Spinal cord (tissue), 10 donors: ENCODE results near the gene BDKRB2. TPM values are rescaled to one million over a fixed set of nuclear protein-coding genes. Genes with fewer than 3 reads are reported as not detected.
A peak's percentile ranks its signal among the peaks of the same experiment; 100 is the strongest.

Experiments used
- DNase-seq, 6 donors: peaks; one replicate each; pipeline versions ENCODE4 v3.0.0 to v3.0.0-alpha.2; 2013 to 2015; ENCODE audit warnings: low spot score in 6 of 6, low read depth in 4 of 6
- H3K27ac ChIP-seq: one replicate; pipeline ENCODE4 v1.5.1; 2013; ENCODE audit warnings: low read depth, low read length, control low read depth
- H3K27me3 ChIP-seq: one replicate; pipeline ENCODE4 v1.6.1; 2013; ENCODE audit warnings: low read length; ENCODE audit not compliant: control insufficient read depth, insufficient read depth
- H3K36me3 ChIP-seq: one replicate; pipeline ENCODE4 v1.6.1; 2013; ENCODE audit warnings: low read length; ENCODE audit not compliant: control insufficient read depth, insufficient read depth
- H3K4me1 ChIP-seq: one replicate; pipeline ENCODE4 v1.6.1; 2013; ENCODE audit warnings: low read length; ENCODE audit not compliant: control insufficient read depth, insufficient read depth
- H3K4me3 ChIP-seq: one replicate; pipeline ENCODE4 v1.5.1; 2013; ENCODE audit warnings: low read depth, low read length, control low read depth
- H3K9me3 ChIP-seq: one replicate; pipeline ENCODE4 v1.6.1; 2013; ENCODE audit warnings: low read length; ENCODE audit not compliant: control insufficient read depth, insufficient read depth
- WGBS: methylation state at CpG from one replicate; pipeline ENCODE4 v1.1.5; 2013; ENCODE audit warnings: missing lambda C conversion rate; ENCODE audit not compliant: insufficient coverage; 5-methylcytosine and 5-hydroxymethylcytosine counted together
- polyA plus RNA-seq, 2 donors: library from polyadenylated mRNA; unstranded; fragments of 120-200 nt; gene quantifications; one replicate each; pipeline ENCODE4 v1.2.1, GENCODE V29; 2013; ENCODE audit not compliant: insufficient read length in 2 of 2
- total RNA-seq, 2 donors: library from RNA; depleted of rRNA in 1 of 2; stranded (reverse); fragments of 120-200 nt in 1 of 2; fragments of >200 nt in 1 of 2; gene quantifications; one replicate each; pipeline versions ENCODE4 v1.2.3 to v1.2.4, GENCODE V29; 2013 to 2014
- donor health status: healthy.

Gene BDKRB2
- total and polyA plus RNA-seq, 4 donors: 1.3 to 3.4 (median 2.1) TPM

DNA sequence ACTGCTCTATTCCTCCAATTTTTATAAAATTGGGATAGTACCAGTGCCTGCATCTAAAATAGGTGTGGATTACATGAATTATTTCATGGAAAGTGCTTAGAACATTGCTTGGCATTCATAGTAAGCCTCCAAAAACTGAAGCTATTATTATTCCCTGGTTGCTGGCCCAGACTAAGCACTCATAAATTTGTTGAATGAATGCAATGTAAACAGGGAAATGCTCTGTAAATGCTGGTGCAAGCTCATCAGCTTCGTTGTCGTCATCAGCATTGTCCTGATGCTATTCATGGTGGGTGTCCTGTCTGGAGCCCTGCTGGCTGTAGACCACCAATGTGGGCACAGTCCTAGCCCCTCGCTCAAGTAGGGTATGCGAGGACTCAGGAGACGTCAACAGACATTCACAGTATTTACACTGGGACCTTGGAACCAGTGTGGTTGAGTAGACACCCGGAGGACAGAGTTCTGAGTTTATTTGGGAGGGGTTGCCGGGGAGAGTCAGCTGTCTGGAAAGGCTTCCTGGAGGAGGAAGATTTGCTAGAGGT lies 16.5 kb downstream of the BDKRB2 start:
- DNase-seq: no peak
- H3K36me3 ChIP-seq: no peaks in the 10 kb centered on the region
- no peaks in the 10 kb centered on the region for H3K27me3 ChIP-seq
- no peak overlapping the region for H3K4me3 ChIP-seq
- H3K27ac ChIP-seq: no peak overlapping the region
- peaks cover 3% of the 10 kb centered on the region for H3K4me1 ChIP-seq
- 73% methylated on average over 6 of the region's 7 CpGs for WGBS
- no peaks in the 10 kb centered on the region for H3K9me3 ChIP-seq

GRCh38 chr14:96221841-96222240 lies 17.2 kb downstream of the BDKRB2 start:
- Histone ChIP-seq H3K27ac (no peak overlapping the region), H3K36me3 (no peaks in the 10 kb centered on the region), H3K27me3 (no peaks in the 10 kb centered on the region), H3K4me1 (peaks cover 3% of the 10 kb centered on the region), H3K9me3 (no peaks in the 10 kb centered on the region), H3K4me3 (no peak overlapping the region)
- DNase-seq: no peak
- 90% methylated on average over 8 of the region's 8 CpGs for WGBS

GRCh38 chr14:96224480-96225096 lies 19.9 kb downstream of the BDKRB2 start:
- Histone ChIP-seq H3K27me3 (no peaks in the 10 kb centered on the region), H3K4me1 (no peaks in the 10 kb centered on the region), H3K36me3 (no peaks in the 10 kb centered on the region), H3K4me3 (no peak overlapping the region), H3K9me3 (no peaks in the 10 kb centered on the region), H3K27ac (no peak overlapping the region)
- no peak for DNase-seq
- 95% methylated on average over 7 of the region's 8 CpGs for WGBS

- Histone ChIP-seq H3K27ac (no peak overlapping the region), H3K27me3 (no peaks in the 10 kb centered on the region)
- 94% methylated on average over 3 of the region's 5 CpGs for WGBS
Measured at GRCh38 chr14:96225213-96225612, 20.6 kb downstream of the BDKRB2 start.

DNA sequence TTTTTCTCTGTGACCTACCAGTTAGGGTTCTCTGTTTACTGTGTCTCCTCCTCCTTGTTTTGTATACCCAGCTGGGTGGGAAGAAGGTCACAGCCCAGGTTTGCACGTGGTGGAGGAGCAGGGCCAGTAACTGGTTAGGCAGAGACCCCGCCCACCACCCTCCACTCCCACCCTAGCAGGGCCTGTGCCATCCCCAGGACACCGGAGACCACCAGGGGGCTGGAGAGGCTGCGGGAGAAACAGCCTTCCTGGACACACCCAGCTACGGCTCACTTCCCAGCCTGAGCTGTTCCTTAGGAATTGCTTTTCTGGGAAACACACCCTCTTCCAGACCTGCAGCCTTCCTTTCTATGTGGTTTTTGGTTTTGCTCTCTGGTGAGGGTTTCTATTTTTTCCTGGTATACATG lies 21.1 kb downstream of the BDKRB2 start:
- DNase-seq: peak in 1 of 6 donors; percentile 41
- WGBS: 33% methylated on average over 3 of the region's 5 CpGs
- H3K4me3 ChIP-seq: no peak overlapping the region
- no peaks in the 10 kb centered on the region for H3K27me3 ChIP-seq
- H3K36me3 ChIP-seq: no peaks in the 10 kb centered on the region
- H3K9me3 ChIP-seq: no peaks in the 10 kb centered on the region
- H3K27ac ChIP-seq: no peak overlapping the region
- H3K4me1 ChIP-seq: no peaks in the 10 kb centered on the region

More at GRCh38 chr14:96225213-96225612, 20.6 kb downstream of the BDKRB2 start:
- Histone ChIP-seq H3K4me3 (no peak overlapping the region), H3K9me3 (no peaks in the 10 kb centered on the region), H3K4me1 (no peaks in the 10 kb centered on the region), H3K36me3 (no peaks in the 10 kb centered on the region)
- no peak for DNase-seq

GRCh38 chr14:96227428-96227827 lies 22.8 kb downstream of the BDKRB2 start:
- Histone ChIP-seq H3K4me3 (no peak overlapping the region), H3K36me3 (no peaks in the 10 kb centered on the region), H3K4me1 (no peaks in the 10 kb centered on the region), H3K27ac (no peak overlapping the region), H3K27me3 (no peaks in the 10 kb centered on the region), H3K9me3 (no peaks in the 10 kb centered on the region)
- DNase-seq: no peak
- 82% methylated on average over 7 of the region's 7 CpGs for WGBS

- Histone ChIP-seq H3K4me3 (no peak overlapping the region), H3K36me3 (no peaks in the 10 kb centered on the region), H3K4me1 (peaks cover 13% of the 10 kb centered on the region), H3K27ac (no peak overlapping the region), H3K27me3 (no peaks in the 10 kb centered on the region), H3K9me3 (no peaks in the 10 kb centered on the region)
- 92% methylated on average over 6 of the region's 6 CpGs for WGBS
- DNase-seq: no peak
Measured at GRCh38 chr14:96229315-96229714, 24.7 kb downstream of the BDKRB2 start.

GRCh38 chr14:96231056-96231455 lies 26.4 kb downstream of the BDKRB2 start:
- DNase-seq: no peak

GRCh38 chr14:96231526-96232130 lies 27.0 kb downstream of the BDKRB2 start:
- Histone ChIP-seq H3K9me3 (no peaks in the 10 kb centered on the region), H3K27ac (no peak overlapping the region), H3K4me3 (no peak overlapping the region), H3K36me3 (no peaks in the 10 kb centered on the region), H3K27me3 (no peaks in the 10 kb centered on the region), H3K4me1 (peaks cover 14% of the 10 kb centered on the region)
- 93% methylated on average over 6 of the region's 12 CpGs for WGBS
- peak in 1 of 6 donors; percentile 26 for DNase-seq

More at GRCh38 chr14:96231056-96231455, 26.4 kb downstream of the BDKRB2 start:
- no peak overlapping the region for H3K4me3 ChIP-seq
- WGBS: 100% methylated on average over 1 of the region's 4 CpGs
- H3K36me3 ChIP-seq: no peaks in the 10 kb centered on the region
- H3K9me3 ChIP-seq: no peaks in the 10 kb centered on the region
- H3K4me1 ChIP-seq: peaks cover 14% of the 10 kb centered on the region
- no peaks in the 10 kb centered on the region for H3K27me3 ChIP-seq
- no peak overlapping the region for H3K27ac ChIP-seq

- DNase-seq: peak in 1 of 6 donors; percentile 44
- no peak overlapping the region for H3K4me3 ChIP-seq
Measured at GRCh38 chr14:96232506-96232905, 27.9 kb downstream of the BDKRB2 start.

More at GRCh38 chr14:96232506-96232905, 27.9 kb downstream of the BDKRB2 start:
- no peak overlapping the region for H3K27ac ChIP-seq
- H3K9me3 ChIP-seq: no peaks in the 10 kb centered on the region
- H3K27me3 ChIP-seq: no peaks in the 10 kb centered on the region
- WGBS: 53% methylated on average over 2 of the region's 11 CpGs
- peaks cover 14% of the 10 kb centered on the region for H3K4me1 ChIP-seq
- no peaks in the 10 kb centered on the region for H3K36me3 ChIP-seq
